Testis (tissue), 3 donors: Measurements from ENCODE around the gene SSPN. TPM values are rescaled to one million over a fixed set of nuclear protein-coding genes. Genes with fewer than 3 reads are reported as not detected.

Source experiments
- DNase-seq: peaks from one replicate; pipeline ENCODE4 v3.0.0-alpha.2; 2019
- H3K27ac ChIP-seq, 2 donors: fragments of 200-600 bp; sonication (generic); one replicate each; pipeline ENCODE4 v1.5.1; 2019
- H3K27me3 ChIP-seq: fragments of 200-600 bp; sonication (generic); one replicate; pipeline ENCODE4 v1.5.1; 2019
- H3K36me3 ChIP-seq: fragments of 200-600 bp; sonication (generic); one replicate; pipeline ENCODE4 v1.5.1; 2017; ENCODE audit warnings: low read depth; ENCODE audit errors: missing control alignments
- H3K4me1 ChIP-seq: fragments of 200-600 bp; sonication (generic); one replicate; pipeline ENCODE4 v1.5.1; 2019
- H3K4me3 ChIP-seq, 2 donors: fragments of 200-600 bp; sonication (generic); one replicate each; pipeline ENCODE4 v1.5.1; 2017 to 2019
- H3K9me3 ChIP-seq: fragments of 200-600 bp; sonication (generic); one replicate; pipeline ENCODE4 v1.5.1; 2017
- POLR2A ChIP-seq: fragments of 450-650 bp; IDR thresholded peaks from one replicate; pipeline ENCODE4 v1.6.1; 2017; ENCODE audit warnings: antibody characterized with exemption, mild to moderate bottlenecking, moderate library complexity
- WGBS, 2 donors: methylation state at CpG; one replicate each; pipeline ENCODE4 v1.1.5; 2018; 5-methylcytosine and 5-hydroxymethylcytosine counted together
- intact Hi-C: fragments of 100-400 bp; cut with DNase I; formaldehyde crosslinking; loops from one replicate; pipeline ENCODE4 v1.15.1; 2023; ENCODE audit warnings: low total_unique reads
- polyA plus RNA-seq: library from polyadenylated mRNA; stranded (reverse); fragments of 350-450 nt; fragmentation: Illumina TruSeq; extraction: RNeasy Lipid Tissue Mini Kit (QIAGEN cat#74804); gene quantifications from one replicate; pipeline ENCODE4 v1.2.3, GENCODE V29; 2014; ENCODE audit warnings: low read depth, low replicate concordance; ENCODE audit not compliant: insufficient read depth
- total RNA-seq, 2 donors: library from RNA; depleted of rRNA; stranded (reverse); fragments of >200 nt; gene quantifications; one replicate each; pipeline ENCODE4 v1.2.3, GENCODE V29; 2016
- TF ChIP-seq, protein P1 (sequence below), 3 experiments: fragments of 450-650 bp in 2 of 3; fragments of 200-600 bp in 1 of 3; sonication (generic) in 1 of 3; IDR thresholded peaks; one replicate each; pipeline ENCODE4 v1.5.1; 2016 to 2019; ENCODE audit warnings: antibody characterized with exemption in 3 of 3, mild to moderate bottlenecking in 2 of 3, moderate library complexity in 1 of 3

Gene SSPN
- total and polyA plus RNA-seq, 3 donors from 2014 or later, result 17.8 to 41.6 (median 25.5) TPM

DNA sequence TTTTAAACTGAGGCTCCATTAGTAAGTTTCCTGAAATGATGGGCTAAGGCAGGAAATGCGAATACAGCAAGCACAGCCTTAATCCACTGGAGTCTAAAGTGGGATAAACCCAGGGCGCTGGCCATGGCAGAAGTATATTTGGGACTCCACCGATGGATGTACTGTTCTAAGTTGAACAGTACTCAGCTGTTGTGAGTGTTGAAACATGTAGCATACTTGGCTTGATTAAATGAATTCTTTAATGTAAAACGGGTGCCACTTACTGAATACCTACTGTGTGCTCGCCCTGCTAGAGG, 996 bp downstream of the SSPN start:
- intact Hi-C loops, result no loop called here
- 18 to 22% methylated on average over 5 of the region's 5 CpGs for WGBS, 2 donors

DNA sequence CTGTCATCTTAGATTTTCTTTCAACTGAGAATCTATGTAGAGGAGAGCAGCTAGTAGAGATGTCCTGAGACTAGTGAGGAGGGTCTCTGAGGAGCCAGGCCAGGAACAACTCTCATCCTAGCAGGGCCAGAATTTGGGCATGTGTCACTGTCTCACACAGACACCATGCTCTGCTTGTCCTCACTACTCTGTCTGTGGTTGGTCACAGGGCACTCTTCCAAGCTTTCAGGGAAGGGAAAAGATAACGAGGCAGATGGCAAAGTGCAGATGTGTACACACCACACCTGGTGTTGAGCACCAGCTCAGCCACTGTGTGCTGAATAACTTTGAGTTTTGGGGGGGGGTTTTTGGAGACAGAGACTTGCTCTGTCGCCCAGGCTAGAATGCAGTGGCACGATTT, 2.5 kb downstream of the SSPN start:
- DNase-seq, result no peak
- peaks cover 7% of the 10 kb centered on the region for H3K4me1 ChIP-seq
- H3K9me3 ChIP-seq, result no peaks in the 10 kb centered on the region
- no peaks in the 10 kb centered on the region for H3K27me3 ChIP-seq
- intact Hi-C loops, result no loop called here
- H3K36me3 ChIP-seq, result no peaks in the 10 kb centered on the region
- H3K27ac ChIP-seq, result no peak overlapping the region
- no peak overlapping the region for H3K4me3 ChIP-seq
- TF ChIP-seq, protein P1, sequence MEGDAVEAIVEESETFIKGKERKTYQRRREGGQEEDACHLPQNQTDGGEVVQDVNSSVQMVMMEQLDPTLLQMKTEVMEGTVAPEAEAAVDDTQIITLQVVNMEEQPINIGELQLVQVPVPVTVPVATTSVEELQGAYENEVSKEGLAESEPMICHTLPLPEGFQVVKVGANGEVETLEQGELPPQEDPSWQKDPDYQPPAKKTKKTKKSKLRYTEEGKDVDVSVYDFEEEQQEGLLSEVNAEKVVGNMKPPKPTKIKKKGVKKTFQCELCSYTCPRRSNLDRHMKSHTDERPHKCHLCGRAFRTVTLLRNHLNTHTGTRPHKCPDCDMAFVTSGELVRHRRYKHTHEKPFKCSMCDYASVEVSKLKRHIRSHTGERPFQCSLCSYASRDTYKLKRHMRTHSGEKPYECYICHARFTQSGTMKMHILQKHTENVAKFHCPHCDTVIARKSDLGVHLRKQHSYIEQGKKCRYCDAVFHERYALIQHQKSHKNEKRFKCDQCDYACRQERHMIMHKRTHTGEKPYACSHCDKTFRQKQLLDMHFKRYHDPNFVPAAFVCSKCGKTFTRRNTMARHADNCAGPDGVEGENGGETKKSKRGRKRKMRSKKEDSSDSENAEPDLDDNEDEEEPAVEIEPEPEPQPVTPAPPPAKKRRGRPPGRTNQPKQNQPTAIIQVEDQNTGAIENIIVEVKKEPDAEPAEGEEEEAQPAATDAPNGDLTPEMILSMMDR (IDR thresholded peaks at IDR 0.05), result no peak
- TF ChIP-seq POLR2A, result no peak
- 73 to 85% methylated on average over 3 of the region's 3 CpGs for WGBS, 2 donors

More for the DNA sequence above, 996 bp downstream of the SSPN start:
- H3K4me3 ChIP-seq, result peak overlapping the region; percentile 55 to 80
- H3K4me1 ChIP-seq, result peaks cover 7% of the 10 kb centered on the region
- no peaks in the 10 kb centered on the region for H3K36me3 ChIP-seq
- DNase-seq, result peak; percentile 51
- peak overlapping the region; percentile 88 to 91 for H3K27ac ChIP-seq
- no peaks in the 10 kb centered on the region for H3K9me3 ChIP-seq
- H3K27me3 ChIP-seq, result no peaks in the 10 kb centered on the region
- TF ChIP-seq, protein P1 (IDR thresholded peaks at IDR 0.05), result no peak
- TF ChIP-seq POLR2A, result no peak

DNA sequence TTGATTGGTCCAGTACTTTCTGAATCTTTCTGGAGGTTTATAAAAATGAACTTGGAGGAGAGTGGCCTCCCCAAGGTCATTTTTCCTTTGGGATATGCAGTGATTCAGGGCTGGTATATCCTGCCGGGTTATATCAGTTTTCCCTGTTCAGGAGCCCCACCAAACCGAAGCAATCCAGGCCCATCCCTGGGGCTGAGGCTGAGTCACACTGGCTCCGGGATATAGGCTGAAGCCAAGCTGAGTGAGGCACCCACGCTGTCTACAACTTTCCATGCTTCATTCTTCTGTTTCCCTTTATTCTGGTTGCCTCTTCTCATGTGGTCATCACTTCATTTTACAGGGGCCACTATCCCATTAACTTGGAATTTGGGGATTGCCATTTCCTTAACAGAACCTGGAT, 3.4 kb downstream of the SSPN start:
- H3K27ac ChIP-seq, result no peak overlapping the region
- intact Hi-C loops, result no loop called here
- no peaks in the 10 kb centered on the region for H3K27me3 ChIP-seq
- WGBS, 2 donors, result 64 to 72% methylated on average over 4 of the region's 4 CpGs
- no peak for DNase-seq
- H3K4me1 ChIP-seq, result peaks cover 10% of the 10 kb centered on the region
- H3K36me3 ChIP-seq, result no peaks in the 10 kb centered on the region
- H3K4me3 ChIP-seq, result no peak overlapping the region
- no peaks in the 10 kb centered on the region for H3K9me3 ChIP-seq
- TF ChIP-seq POLR2A, result no peak
- TF ChIP-seq, protein P1 (IDR thresholded peaks at IDR 0.05), result no peak

DNA sequence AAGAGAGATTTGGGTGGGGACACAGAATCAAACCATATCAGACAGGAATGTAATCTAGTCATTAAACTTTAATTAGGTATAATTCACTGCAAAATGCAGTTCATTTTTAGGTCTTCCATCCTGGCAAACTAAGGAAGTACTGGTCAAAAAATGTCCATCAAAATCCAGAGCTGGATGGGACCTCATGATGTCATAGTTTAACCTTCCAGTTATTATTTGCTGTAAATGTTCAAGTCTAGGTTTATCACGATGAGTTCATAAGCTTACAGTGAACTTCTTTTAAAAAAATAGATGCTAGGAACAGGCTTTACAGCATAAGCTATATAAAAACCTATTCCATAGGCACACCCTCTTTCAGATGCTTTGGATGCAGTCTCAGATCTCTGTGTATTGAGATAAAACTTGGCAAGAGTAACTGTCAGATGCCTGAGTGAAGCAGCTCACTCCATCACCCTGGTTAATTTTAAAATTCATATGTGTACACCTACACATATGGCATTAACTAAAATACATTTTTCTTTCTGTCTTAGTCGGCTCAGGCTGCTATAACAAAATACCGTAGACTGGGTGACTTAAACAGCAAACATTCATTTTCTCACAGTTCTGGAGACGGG, 7.9 kb downstream of the SSPN start:
- TF ChIP-seq, protein P1 (IDR thresholded peaks at IDR 0.05), result no peak
- TF ChIP-seq POLR2A, result no peak

DNA sequence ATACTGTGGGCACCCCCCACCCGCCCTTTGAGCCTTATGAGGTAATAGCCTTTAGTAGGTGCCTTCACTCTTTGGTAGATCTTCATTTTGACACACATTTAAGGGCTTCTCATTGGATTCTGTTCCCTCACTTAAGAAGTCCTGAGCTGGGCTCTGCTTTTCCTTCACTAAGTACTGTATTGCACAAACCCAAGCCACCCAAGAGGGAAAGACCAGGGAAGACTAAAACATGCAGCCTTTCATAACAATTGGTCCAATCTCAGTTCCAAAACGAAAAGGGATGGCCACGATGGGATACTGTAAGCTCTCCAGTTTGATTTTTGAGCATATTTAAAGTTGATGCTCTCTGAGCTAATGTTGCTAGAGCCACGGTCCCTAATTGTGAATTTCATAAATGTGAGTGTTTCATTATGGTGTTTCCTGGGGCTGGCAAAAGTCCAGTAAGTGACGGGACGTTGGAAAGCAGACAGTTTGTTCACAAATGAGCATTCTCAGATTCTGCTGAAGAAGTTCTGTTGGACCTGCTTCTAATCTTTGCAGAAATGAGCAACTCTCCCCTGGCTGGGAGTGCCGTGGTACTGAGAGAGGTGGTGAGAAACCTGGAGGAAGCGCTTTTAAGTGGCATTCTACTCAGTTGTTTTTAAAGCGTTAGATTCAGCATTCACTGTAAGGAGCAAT, 9.4 kb downstream of the SSPN start:
- Histone ChIP-seq H3K4me3 (no peak overlapping the region), H3K36me3 (no peaks in the 10 kb centered on the region), H3K9me3 (no peaks in the 10 kb centered on the region), H3K27ac (no peak overlapping the region), H3K27me3 (no peaks in the 10 kb centered on the region), H3K4me1 (peaks cover 16% of the 10 kb centered on the region)
- TF ChIP-seq, protein P1 (IDR thresholded peaks at IDR 0.05), result no peak
- no peak for TF ChIP-seq POLR2A
- intact Hi-C loops, result no loop called here
- DNase-seq, result no peak
- WGBS, 2 donors, result 31 to 42% methylated on average over 9 of the region's 9 CpGs

More for the DNA sequence above, 7.9 kb downstream of the SSPN start:
- no peak for DNase-seq
- Histone ChIP-seq H3K9me3 (no peaks in the 10 kb centered on the region), H3K27me3 (no peaks in the 10 kb centered on the region), H3K4me3 (no peak overlapping the region), H3K4me1 (peaks cover 16% of the 10 kb centered on the region), H3K36me3 (no peaks in the 10 kb centered on the region), H3K27ac (no peak overlapping the region)
- intact Hi-C loops, result no loop called here
- WGBS, 2 donors, result 77 to 81% methylated on average over 4 of the region's 4 CpGs
